Stimulated activated CD8-positive, alpha-beta memory T cell treated with anti-CD3 and anti-CD28 coated beads, Interleukin-15, amount 100 ng/mL, for 48 hours (primary cell): ENCODE results near the gene ACTL8.

Source experiments
- DNase-seq, 2 donors: peaks; one replicate each; pipeline ENCODE4 v3.0.0-alpha.2; 2020; ENCODE audit warnings: low read depth in 2 of 2

Gene ACTL8

GRCh38 chr1:17875171-17875881, 120.2 kb downstream of the ACTL8 start:
- DNase-seq = no peak

GRCh38 chr1:17875882-17876280, 120.7 kb downstream of the ACTL8 start:
- DNase-seq = no peak
